Measurements from ENCODE around the gene SRRM2. TPM values are rescaled to one million over a fixed set of nuclear protein-coding genes. Genes with fewer than 3 reads are reported as not detected.

Gene SRRM2
- total RNA-seq, 1 donor from 2014 or later = 699 TPM

DNA sequence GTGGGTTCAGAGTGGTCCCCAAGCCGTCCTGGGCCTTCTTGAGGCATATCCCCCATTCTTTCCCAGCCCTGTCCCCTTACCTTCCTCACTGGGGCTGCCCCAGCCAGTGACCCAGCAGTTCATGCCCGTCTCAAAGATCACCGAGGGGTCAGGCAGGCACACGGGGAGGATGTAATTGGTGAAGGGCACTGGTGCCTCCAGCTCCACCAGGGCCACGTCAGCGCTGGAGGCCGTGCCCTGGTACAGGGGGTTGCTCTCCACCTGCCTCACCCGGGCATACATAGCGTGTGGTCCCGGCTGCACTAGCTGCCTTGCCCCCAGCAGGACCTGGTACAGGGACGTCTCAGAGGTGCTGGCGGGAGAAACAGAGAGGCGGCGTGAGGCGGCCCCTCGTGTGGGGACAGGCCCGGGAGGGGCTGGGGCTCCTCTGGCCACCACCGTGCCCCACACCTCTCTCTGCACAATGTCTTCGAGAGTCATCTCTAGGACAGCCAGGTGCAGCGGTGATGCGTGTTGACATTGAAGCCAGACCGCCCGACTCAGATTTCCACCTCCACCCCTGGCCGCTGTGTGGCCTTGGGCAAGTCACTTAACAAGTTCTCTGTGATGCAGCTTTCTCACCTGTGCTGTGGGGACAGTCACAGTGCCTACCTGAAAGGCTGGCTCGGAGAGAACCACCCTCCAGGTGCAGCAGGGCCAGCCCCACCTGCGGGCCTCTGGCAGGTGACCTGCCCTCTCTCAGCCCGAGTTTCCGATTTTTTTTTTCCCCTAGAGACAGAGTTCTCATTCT lies 38.3 kb upstream of the SRRM2 start:
- H3K27me3 Mint-ChIP-seq (ENCODE audit: unreplicated experiment) = peaks cover 14% of the 10 kb centered on the region
- peaks cover 2% of the 10 kb centered on the region for H3K9me3 Mint-ChIP-seq (ENCODE audit: unreplicated experiment)
- TF ChIP-seq, protein P1, sequence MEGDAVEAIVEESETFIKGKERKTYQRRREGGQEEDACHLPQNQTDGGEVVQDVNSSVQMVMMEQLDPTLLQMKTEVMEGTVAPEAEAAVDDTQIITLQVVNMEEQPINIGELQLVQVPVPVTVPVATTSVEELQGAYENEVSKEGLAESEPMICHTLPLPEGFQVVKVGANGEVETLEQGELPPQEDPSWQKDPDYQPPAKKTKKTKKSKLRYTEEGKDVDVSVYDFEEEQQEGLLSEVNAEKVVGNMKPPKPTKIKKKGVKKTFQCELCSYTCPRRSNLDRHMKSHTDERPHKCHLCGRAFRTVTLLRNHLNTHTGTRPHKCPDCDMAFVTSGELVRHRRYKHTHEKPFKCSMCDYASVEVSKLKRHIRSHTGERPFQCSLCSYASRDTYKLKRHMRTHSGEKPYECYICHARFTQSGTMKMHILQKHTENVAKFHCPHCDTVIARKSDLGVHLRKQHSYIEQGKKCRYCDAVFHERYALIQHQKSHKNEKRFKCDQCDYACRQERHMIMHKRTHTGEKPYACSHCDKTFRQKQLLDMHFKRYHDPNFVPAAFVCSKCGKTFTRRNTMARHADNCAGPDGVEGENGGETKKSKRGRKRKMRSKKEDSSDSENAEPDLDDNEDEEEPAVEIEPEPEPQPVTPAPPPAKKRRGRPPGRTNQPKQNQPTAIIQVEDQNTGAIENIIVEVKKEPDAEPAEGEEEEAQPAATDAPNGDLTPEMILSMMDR (IDR thresholded peaks at IDR 0.05; ENCODE audit: partially characterized antibody, unreplicated experiment) = no peak
- no peak overlapping the region for H3K27ac Mint-ChIP-seq (ENCODE audit: unreplicated experiment)
- no peaks in the 10 kb centered on the region for H3K36me3 Mint-ChIP-seq (ENCODE audit: unreplicated experiment)
- H3K4me3 Mint-ChIP-seq (ENCODE audit: unreplicated experiment) = no peak overlapping the region
- peaks cover 5% of the 10 kb centered on the region for H3K4me1 Mint-ChIP-seq (ENCODE audit: low read depth, unreplicated experiment)
- no peak for DNase-seq

DNA sequence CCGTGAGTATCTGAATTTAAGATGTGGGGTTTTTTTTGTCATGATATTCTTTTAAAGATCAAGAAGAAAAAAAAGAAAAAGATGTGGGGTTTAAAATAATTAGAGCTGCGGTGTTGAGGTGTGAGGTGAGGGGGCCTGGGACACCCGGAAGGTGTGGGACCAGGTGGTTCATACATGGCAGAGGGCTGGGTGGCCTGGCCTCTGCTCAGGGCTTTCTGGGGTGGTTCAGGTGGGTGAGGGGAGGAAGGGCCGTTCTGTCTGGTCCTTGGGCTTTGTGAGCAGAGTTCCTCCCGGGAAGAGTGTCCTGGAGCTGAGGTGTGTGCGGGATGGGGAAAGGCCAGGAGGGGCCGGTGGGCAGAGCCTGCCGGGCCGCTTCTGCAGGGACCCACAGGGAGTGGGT lies 37.4 kb upstream of the SRRM2 start:
- H3K36me3 Mint-ChIP-seq (ENCODE audit: unreplicated experiment) = no peaks in the 10 kb centered on the region
- H3K27ac Mint-ChIP-seq (ENCODE audit: unreplicated experiment) = no peak overlapping the region
- DNase-seq = no peak
- H3K4me1 Mint-ChIP-seq (ENCODE audit: low read depth, unreplicated experiment) = peaks cover 5% of the 10 kb centered on the region
- no peak overlapping the region for H3K4me3 Mint-ChIP-seq (ENCODE audit: unreplicated experiment)
- H3K27me3 Mint-ChIP-seq (ENCODE audit: unreplicated experiment) = peaks cover 14% of the 10 kb centered on the region
- TF ChIP-seq, protein P1 (IDR thresholded peaks at IDR 0.05; ENCODE audit: partially characterized antibody, unreplicated experiment) = no peak
- H3K9me3 Mint-ChIP-seq (ENCODE audit: unreplicated experiment) = peaks cover 2% of the 10 kb centered on the region

DNA sequence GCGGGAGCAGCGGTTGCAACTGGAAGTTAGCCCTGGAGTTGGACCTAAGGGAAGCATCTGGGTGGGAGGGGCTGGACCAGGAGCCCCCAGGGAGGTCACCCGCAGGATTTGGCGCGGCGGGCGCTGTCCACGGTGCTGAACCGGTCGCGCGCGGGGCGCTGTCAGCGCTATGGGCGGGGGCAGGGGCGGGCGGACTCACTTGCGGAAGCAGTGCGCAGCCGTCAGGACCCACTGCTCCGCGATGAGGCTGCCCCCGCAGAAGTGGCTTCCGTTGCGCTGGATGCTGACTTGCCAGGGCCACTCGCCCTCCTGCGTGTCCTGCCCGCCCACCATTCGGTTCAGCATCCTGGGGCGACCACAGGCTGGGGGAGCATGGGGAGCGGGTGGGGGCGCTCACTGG lies 36.9 kb upstream of the SRRM2 start:
- Mint-ChIP-seq H3K9me3 (ENCODE audit: unreplicated experiment) (peaks cover 2% of the 10 kb centered on the region), H3K4me1 (ENCODE audit: low read depth, unreplicated experiment) (peaks cover 5% of the 10 kb centered on the region), H3K27ac (ENCODE audit: unreplicated experiment) (no peak overlapping the region), H3K4me3 (ENCODE audit: unreplicated experiment) (no peak overlapping the region), H3K27me3 (ENCODE audit: unreplicated experiment) (peaks cover 13% of the 10 kb centered on the region), H3K36me3 (ENCODE audit: unreplicated experiment) (no peaks in the 10 kb centered on the region)
- no peak for DNase-seq
- TF ChIP-seq, protein P1 (IDR thresholded peaks at IDR 0.05; ENCODE audit: partially characterized antibody, unreplicated experiment) = no peak

DNA sequence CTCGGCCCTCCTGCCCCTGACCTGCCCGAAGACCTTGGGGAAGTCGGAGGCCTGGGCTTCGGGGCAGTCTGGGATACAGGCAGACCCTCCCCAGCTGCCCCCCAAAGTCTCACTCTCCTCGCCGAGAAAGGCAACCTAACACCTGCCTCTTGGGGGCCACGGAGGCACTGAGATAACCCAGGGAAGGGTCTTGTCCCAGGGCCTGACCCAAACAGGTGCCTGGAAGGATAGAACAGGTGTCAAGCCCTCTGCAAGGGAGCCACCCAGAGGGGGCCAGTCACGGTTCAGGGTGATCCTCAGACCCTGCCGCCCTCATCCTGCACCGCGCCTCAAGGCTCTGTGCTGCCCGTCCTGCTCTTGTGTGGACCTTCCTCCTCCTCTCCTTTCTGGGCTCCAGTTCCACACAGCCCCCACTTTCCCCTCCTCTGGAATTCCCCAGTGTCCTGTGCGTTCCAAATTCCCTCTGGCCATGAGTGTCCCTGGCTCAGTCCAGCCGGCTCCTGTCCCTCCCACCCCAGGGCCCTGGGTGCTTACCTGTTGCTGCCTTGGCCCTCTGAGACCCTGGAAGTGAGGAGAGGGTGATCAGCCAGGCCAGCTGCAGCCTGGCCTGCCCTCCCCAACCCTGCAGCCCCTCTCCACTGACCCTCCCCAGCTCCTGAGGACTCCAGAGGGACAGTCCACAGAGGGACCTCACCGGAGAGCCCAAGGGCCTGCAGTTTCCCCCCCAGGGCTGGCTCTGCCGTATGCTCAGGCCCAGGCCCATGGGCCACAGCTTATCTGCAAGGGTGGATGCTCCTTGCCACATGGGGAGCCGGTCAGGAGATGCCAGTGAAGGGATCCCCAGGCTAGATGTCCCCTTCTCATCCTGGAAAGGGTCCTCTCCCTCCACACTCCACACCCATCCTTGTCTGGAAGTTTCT lies 36.2 kb upstream of the SRRM2 start:
- H3K27me3 Mint-ChIP-seq (ENCODE audit: unreplicated experiment) = peaks cover 11% of the 10 kb centered on the region
- no peak for DNase-seq
- no peaks in the 10 kb centered on the region for H3K4me1 Mint-ChIP-seq (ENCODE audit: low read depth, unreplicated experiment)
- peaks cover 2% of the 10 kb centered on the region for H3K9me3 Mint-ChIP-seq (ENCODE audit: unreplicated experiment)
- H3K27ac Mint-ChIP-seq (ENCODE audit: unreplicated experiment) = no peak overlapping the region
- no peak overlapping the region for H3K4me3 Mint-ChIP-seq (ENCODE audit: unreplicated experiment)
- H3K36me3 Mint-ChIP-seq (ENCODE audit: unreplicated experiment) = no peaks in the 10 kb centered on the region
- TF ChIP-seq, protein P1 (IDR thresholded peaks at IDR 0.05; ENCODE audit: partially characterized antibody, unreplicated experiment) = no peak

All from glutamatergic neuron (in vitro differentiated cells).